AG10803 (cell line): Measurements from ENCODE around the gene GALNT18.
"Not testable (repeated sequence)": the region's sequence is repeated elsewhere in the genome, so short reads cannot be mapped to it uniquely, and the experiment has no call there.

Experiments
- DNase-seq: peaks from one replicate; pipeline ENCODE4 v3.0.0; 2010; ENCODE audit warnings: low read depth
- H3K4me3 ChIP-seq: 2 replicates; pipeline ENCODE4 v1.5.1; 2011; ENCODE audit warnings: mild to moderate bottlenecking, low read length, control low read depth
- TF ChIP-seq, protein P1 (sequence below): conservative IDR thresholded peaks from 2 replicates; pipeline ENCODE4 v1.5.1; 2011; ENCODE audit warnings: mild to moderate bottlenecking, low read length, control low read depth, inconsistent platforms

GALNT18 gene

DNA sequence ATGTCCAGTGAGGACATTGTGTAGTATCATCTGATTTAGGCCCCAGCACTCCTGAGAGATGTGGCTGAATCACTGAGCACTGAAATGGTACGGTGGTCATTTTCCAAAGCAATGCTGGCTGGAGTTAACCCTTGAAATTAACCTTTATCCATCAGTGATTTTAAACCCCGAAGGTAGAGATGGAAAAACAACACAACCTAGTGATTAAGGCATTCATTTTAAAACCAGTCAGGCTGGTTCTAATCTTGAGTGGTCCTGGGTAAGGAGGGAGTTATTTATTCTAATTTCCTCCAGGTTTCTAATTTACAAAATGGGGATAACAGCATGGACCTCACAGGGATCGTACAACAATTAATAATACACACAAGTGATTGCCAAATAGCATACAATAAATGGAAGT, 262.2 kb downstream of the GALNT18 start:
- TF ChIP-seq, protein P1, sequence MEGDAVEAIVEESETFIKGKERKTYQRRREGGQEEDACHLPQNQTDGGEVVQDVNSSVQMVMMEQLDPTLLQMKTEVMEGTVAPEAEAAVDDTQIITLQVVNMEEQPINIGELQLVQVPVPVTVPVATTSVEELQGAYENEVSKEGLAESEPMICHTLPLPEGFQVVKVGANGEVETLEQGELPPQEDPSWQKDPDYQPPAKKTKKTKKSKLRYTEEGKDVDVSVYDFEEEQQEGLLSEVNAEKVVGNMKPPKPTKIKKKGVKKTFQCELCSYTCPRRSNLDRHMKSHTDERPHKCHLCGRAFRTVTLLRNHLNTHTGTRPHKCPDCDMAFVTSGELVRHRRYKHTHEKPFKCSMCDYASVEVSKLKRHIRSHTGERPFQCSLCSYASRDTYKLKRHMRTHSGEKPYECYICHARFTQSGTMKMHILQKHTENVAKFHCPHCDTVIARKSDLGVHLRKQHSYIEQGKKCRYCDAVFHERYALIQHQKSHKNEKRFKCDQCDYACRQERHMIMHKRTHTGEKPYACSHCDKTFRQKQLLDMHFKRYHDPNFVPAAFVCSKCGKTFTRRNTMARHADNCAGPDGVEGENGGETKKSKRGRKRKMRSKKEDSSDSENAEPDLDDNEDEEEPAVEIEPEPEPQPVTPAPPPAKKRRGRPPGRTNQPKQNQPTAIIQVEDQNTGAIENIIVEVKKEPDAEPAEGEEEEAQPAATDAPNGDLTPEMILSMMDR, result no peak

DNA sequence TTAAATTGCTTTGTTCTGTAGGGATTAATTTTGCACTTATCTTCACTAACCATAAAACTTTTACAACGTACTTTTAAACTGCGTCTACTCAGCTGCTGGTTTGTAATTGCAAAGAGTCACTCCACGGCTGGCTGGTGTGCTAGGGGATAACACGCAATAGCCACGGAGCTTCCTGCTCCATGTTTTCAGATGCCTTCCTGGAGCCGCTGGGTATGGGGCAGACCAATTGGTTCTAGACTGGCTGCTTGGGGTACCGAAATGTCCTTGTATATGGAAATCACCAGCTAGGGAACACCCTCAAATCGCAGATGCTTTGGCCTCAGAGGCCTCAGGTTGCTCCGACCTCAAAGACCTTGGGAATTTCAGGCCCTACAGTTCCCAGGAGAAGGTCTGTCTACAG, 265.0 kb downstream of the GALNT18 start:
- H3K4me3 ChIP-seq, result no peak overlapping the region
- TF ChIP-seq, protein P1, result no peak
- DNase-seq, result no peak

More for the DNA sequence above, 262.2 kb downstream of the GALNT18 start:
- H3K4me3 ChIP-seq, result no peak overlapping the region
- DNase-seq, result no peak

DNA sequence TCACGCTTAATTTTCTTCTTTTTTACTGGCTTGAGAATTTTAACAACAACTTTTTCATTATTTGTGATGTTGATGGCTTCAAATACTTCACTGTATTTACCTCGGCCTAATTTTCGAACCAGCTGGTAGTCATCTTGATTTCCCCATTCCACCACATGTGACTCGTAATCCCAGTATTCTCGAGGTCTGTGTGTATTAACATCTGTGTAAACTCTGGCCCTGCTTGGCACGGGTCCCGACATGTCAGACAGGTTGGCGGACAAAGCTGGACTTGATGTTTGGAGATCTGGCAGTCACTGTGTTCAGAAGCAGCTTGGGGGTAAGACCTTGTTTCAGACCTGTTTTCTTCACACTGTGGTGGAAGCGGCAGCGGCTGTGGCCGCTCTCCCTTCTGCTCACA, 268.9 kb downstream of the GALNT18 start, which contains the start of gene CSNK2A3:
CSNK2A3 (minus strand) TSS at position 373 of the 400 bp plus-strand sequence; CDS start at position 242, 131 bp downstream.
- H3K4me3 ChIP-seq, DNase-seq: not testable (repeated sequence)

DNA sequence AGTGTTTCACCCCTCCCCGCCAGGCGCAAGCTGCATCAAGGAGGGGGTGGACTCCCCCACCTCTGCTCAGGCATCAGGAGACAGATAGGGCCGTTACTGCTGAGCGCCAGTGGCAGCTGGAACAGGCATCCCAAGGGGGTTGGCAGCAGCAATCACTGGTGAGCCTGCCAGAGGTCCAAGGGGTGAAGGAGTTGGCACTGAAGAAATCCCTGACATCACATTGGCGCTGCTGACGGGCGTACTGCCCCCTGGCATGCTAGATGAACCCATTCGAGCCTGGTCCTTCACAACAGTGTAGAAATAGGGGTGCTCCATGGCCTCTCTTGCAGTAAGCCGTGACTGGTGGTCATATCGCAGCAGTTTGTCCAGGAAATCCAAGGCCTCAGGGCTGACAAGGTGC, 270.0 kb downstream of the GALNT18 start:
- not testable (repeated sequence) for DNase-seq, H3K4me3 ChIP-seq

DNA sequence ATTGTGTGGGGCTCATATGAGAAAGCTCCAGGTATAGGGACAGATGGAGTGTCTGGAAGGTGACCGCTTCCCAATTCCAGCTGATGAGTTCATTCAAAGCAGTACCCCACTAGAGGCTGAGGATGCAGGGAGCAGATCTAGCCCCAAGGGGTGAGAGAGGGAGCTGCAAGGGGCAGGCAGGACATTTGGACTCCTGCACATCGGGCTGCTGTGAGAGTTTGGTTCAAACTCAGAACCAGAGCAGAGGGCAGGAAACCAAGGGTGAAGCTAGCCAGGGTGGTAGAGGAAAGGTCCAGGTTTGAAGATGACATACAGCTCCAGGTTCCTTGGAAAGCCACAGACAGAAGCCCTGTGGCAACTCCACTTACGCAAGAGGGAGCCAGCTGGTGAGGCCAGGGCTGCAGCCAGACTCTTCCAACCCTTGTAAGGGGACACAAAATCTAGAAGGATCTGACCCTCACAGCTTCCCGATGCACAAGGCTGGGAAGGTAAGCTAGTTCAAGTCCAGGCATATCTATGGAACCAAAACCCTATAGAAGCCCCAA, 270.7 kb downstream of the GALNT18 start:
- no peak overlapping the region for H3K4me3 ChIP-seq
- TF ChIP-seq, protein P1, result no peak

DNA sequence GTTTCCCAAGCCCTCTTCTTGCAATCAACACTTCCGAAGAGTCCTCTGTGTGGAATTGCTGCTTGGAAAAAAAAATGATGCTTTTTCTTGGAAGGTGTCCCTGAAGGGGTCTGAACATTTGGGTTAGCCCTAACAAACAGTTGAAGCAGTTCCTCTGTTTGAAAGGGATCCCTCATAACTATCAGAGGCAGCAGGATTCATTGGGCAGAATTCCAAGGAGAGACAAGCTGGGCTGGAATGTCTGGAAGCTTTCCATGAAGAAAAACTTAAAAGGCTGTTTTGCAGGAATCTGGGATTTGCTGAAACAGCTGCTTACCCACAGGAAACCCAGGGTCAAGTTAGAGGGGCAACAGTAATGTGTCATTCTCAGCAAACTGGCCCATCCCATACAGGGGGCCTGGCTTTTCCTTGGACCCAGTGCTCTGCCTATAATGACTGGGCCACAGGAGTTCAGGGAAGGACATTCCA, 271.9 kb downstream of the GALNT18 start:
- TF ChIP-seq, protein P1, result no peak
- peak; percentile 59 for DNase-seq
- H3K4me3 ChIP-seq, result no peak overlapping the region

More for the DNA sequence above, 270.7 kb downstream of the GALNT18 start:
- no peak for DNase-seq

DNA sequence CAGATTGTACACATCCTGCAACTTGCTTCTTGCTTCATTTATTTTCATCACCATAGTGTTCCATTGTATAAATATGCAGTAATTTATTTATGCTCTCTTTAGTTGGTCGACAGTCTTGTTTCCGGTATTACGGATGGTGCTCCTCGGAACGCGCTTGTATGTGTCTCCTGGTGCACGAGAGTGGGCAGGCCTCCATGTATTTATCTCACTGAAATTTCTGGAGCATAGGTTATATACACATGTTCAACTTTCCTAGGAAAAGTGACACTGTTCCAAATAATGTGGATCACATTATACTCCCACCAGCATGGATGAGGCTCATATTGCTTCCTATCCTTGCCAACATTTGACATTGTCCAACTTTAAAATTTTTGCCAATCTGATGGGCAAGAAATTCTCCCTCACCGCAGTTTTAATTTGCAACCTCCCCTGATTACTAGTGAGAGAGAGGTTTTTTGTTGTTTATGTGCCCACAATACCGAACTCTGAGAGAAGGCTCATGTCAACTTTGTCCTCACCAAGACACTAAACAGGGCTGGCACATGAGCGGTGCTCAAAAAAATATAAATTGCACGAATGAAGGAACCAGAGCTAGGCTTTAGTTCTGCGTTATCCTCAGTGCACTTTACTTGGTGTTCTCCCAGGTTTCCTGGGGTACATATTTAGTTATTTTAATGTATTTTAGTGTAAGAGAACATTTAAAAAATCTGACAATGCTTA, 272.5 kb downstream of the GALNT18 start:
- DNase-seq, result no peak
- TF ChIP-seq, protein P1, result no peak
- no peak overlapping the region for H3K4me3 ChIP-seq

DNA sequence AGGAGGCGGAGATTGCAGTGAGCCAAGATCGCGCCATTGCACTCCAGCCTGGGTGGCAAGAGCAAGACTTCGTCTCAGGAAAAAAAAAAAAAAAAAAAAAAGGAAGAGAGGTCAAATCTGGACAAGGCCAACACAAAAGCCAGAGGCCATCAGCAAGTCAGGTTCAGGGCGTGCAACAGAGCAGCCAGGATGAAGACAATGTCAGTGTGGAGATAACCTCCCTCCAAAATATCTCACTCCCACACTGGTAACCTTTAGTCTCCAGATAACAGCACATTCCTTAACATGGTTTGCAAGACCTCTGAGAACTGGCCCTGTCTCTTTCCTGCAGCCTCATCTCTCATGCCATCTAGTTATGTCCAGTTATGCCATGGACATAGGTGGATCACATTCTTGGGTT, 273.5 kb downstream of the GALNT18 start:
- DNase-seq, result no peak
- H3K4me3 ChIP-seq, result no peak overlapping the region
- TF ChIP-seq, protein P1, result no peak
